ENCODE measurements around the gene UBE2G2. TPM values are rescaled to one million over a fixed set of nuclear protein-coding genes. Genes with fewer than 3 reads are reported as not detected.

Gene UBE2G2
- polyA plus RNA-seq, 3 donors: 29.1 to 70.8 (median 41.5) TPM

GRCh38 chr21:44759628-44760285 is 41.9 kb downstream of the UBE2G2 start:
- 87 to 90% (median 88%) methylated on average over 22 of the region's 22 CpGs for WGBS, 3 donors

GRCh38 chr21:44758781-44759627 is 42.6 kb downstream of the UBE2G2 start:
- WGBS, 3 donors: 69 to 79% (median 75%) methylated on average over 23 to 26 of the region's 26 CpGs
- no peak overlapping the region for H3K27ac ChIP-seq (ENCODE audit: low read depth, low read length)

More at GRCh38 chr21:44759628-44760285, 41.9 kb downstream of the UBE2G2 start:
- H3K27ac ChIP-seq (ENCODE audit: low read depth, low read length): no peak overlapping the region

- H3K27ac ChIP-seq (ENCODE audit: low read depth, low read length): no peak overlapping the region
- WGBS, 3 donors: 90 to 97% (median 96%) methylated on average over 8 of the region's 8 CpGs
These were observed 43.5 kb downstream of the UBE2G2 start for GRCh38 chr21:44758141-44758561.

- WGBS, 3 donors: 77 to 91% (median 90%) methylated on average over 6 of the region's 6 CpGs
- H3K27ac ChIP-seq (ENCODE audit: low read depth, low read length): no peak overlapping the region
These were observed 43.9 kb downstream of the UBE2G2 start for GRCh38 chr21:44757731-44758130.

- H3K27ac ChIP-seq (ENCODE audit: low read depth, low read length): no peak overlapping the region
- WGBS, 3 donors: 79 to 94% (median 91%) methylated on average over 23 of the region's 23 CpGs
These were observed 45.0 kb downstream of the UBE2G2 start for GRCh38 chr21:44756423-44757185.

- H3K27ac ChIP-seq (ENCODE audit: low read depth, low read length): no peak overlapping the region
- 63 to 75% (median 63%) methylated on average over 5 of the region's 5 CpGs for WGBS, 3 donors
These were observed 46.4 kb downstream of the UBE2G2 start for GRCh38 chr21:44755227-44755626.

GRCh38 chr21:44753357-44753756 is 48.3 kb downstream of the UBE2G2 start:
- 66 to 91% (median 82%) methylated on average over 19 of the region's 19 CpGs for WGBS, 3 donors
- no peak overlapping the region for H3K27ac ChIP-seq (ENCODE audit: low read depth, low read length)

GRCh38 chr21:44752671-44753235 is 48.9 kb downstream of the UBE2G2 start:
- whole genome bisulfite sequencing, 3 donors: 63 to 72% (median 65%) methylated on average over 11 of the region's 11 CpGs
- H3K27ac ChIP-seq (ENCODE audit: low read depth, low read length): no peak overlapping the region

GRCh38 chr21:44751799-44752636 is 49.6 kb downstream of the UBE2G2 start:
- WGBS, 3 donors: 75 to 86% (median 86%) methylated on average over 34 of the region's 34 CpGs
- no peak overlapping the region for H3K27ac ChIP-seq (ENCODE audit: low read depth, low read length)

GRCh38 chr21:44751186-44751798 is 50.3 kb downstream of the UBE2G2 start:
- H3K27ac ChIP-seq (ENCODE audit: low read depth, low read length): no peak overlapping the region
- 73 to 87% (median 77%) methylated on average over 24 of the region's 24 CpGs for WGBS, 3 donors

- WGBS, 3 donors: 26 to 39% (median 27%) methylated on average over 9 to 12 of the region's 12 CpGs
- H3K27ac ChIP-seq (ENCODE audit: low read depth, low read length): no peak overlapping the region
These were observed 51.0 kb downstream of the UBE2G2 start for GRCh38 chr21:44750675-44751025.

- H3K27ac ChIP-seq (ENCODE audit: low read depth, low read length): no peak overlapping the region
- WGBS, 3 donors: 82 to 84% (median 83%) methylated on average over 46 to 47 of the region's 47 CpGs
These were observed 51.6 kb downstream of the UBE2G2 start for GRCh38 chr21:44749759-44750674.

- 51 to 73% (median 66%) methylated on average over 26 of the region's 26 CpGs for WGBS, 3 donors
These were observed 52.4 kb downstream of the UBE2G2 start for GRCh38 chr21:44749116-44749758.

GRCh38 chr21:44748621-44749020 is 53.0 kb downstream of the UBE2G2 start:
- WGBS, 3 donors: 34 to 67% (median 62%) methylated on average over 16 of the region's 16 CpGs
- no peak overlapping the region for H3K27ac ChIP-seq (ENCODE audit: low read depth, low read length)

More at GRCh38 chr21:44749116-44749758, 52.4 kb downstream of the UBE2G2 start:
- H3K27ac ChIP-seq (ENCODE audit: low read depth, low read length): no peak overlapping the region

GRCh38 chr21:44742418-44743153 is 59.0 kb downstream of the UBE2G2 start:
- 84 to 96% (median 93%) methylated on average over 1 of the region's 1 CpG for WGBS, 3 donors
- no peak overlapping the region for H3K27ac ChIP-seq (ENCODE audit: low read depth, low read length)

All from adipose tissue (tissue), 3 donors.